ENCODE results near the gene HOXA3. TPM values are rescaled to one million over a fixed set of nuclear protein-coding genes. Genes with fewer than 3 reads are reported as not detected.
A peak's percentile ranks its signal among the peaks of the same experiment; 100 is the strongest.

Gene HOXA3
- total and polyA plus RNA-seq, 4 donors, result 6.2 to 36.9 (median 19.0) TPM

DNA sequence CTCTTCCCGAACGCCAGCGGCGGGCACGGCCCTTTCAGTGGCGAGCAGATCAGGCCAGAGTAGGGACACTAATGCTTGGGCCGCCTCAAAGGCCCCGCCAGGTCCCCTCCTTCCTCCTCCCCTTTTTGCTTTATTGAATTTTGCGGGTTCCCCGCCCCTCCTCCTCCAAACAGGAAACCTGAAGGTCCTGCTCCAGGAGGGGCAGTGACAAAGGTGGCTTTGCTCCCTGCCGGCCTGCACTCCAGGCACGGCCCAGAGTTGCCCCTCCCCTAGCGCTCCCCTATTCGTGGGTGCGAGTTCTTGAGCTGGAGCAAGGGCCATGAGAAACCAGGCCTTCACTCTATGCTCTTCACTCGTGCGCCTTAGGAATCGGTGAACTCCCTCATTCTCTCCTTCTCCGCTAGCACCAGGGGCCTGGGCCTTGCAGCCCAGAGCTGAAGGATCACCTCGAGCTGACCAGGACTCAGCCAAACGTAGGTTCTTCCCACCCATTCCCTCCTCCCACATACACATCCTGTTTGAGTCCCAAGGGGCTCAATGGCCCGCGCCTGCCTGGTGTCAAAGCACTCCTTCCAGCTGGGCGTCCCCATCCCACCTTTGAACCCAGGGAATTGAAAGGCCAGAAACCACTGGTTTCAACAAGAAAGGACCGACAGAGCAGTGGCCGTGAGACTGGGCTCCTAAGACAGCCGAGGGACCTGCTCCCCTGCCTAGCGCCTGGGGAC is 4.2 kb downstream of the HOXA3 start:
- DNase-seq (ENCODE audit: low read depth in 4 of 6, low spot score in 6 of 6), result no peak
- no peaks in the 10 kb centered on the region for H3K9me3 ChIP-seq (ENCODE audit: control insufficient read depth, insufficient read depth, low read length)
- peaks cover 35% of the 10 kb centered on the region for H3K36me3 ChIP-seq (ENCODE audit: control insufficient read depth, insufficient read depth, low read length)
- peaks cover 4% of the 10 kb centered on the region for H3K27me3 ChIP-seq (ENCODE audit: control insufficient read depth, insufficient read depth, low read length)
- WGBS (ENCODE audit: insufficient coverage), result 8% methylated on average over 28 of the region's 28 CpGs
- peak overlapping the region; percentile 99 for H3K27ac ChIP-seq (ENCODE audit: low read depth, low read length)
- peak overlapping the region; percentile 91 for H3K4me3 ChIP-seq (ENCODE audit: low read depth, low read length)
- H3K4me1 ChIP-seq (ENCODE audit: control insufficient read depth, insufficient read depth, low read length), result peaks cover 80% of the 10 kb centered on the region

DNA sequence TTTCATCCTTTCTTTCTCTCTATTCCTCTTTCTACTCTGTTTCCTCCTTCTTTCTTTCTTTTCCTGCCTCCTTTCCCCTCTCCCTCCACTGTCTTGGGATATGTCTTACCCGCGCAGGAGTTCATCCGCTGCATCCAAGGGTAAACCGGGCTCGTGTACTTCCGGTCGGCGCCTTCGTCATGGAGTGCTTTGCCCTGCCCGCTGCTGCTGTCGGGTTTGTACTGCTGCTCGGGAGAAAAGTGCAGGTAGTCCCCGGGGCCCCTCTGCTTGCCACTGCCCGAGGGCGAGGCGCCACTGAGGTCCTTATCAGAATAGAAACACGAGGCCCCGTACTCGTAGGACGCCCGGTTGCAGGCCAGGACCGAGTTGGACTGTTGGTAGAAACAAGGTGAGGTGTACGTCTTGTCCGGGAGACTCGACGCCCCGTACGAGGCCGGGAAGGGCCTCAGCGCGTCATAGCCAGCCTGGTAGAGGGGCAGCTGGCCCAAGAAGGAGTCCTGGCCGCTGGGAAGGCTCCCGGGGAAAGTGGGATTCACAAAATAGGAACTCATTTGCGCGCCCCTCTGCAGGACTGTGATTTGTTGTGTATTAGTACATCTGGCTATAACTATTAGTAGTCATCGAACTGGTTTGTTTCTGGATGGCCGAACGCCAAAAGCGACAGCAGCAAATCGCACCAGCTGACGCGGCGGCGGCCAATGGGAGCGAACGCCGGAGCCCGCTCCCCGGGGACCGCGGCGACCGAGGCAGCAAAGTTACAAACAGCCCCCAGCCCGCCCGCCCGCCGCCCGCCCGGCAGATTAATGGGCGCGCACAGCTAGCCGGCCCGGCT is 5.0 kb downstream of the HOXA3 start, which contains the start of gene HOXA6:
HOXA6 (minus strand) TSS at position 576 of the 832 bp plus-strand sequence; CDS start at position 551, 25 bp downstream.
- Histone ChIP-seq H3K27ac (ENCODE audit: low read depth, low read length) (peak within 1 kb of the TSS; percentile 99), H3K9me3 (ENCODE audit: control insufficient read depth, insufficient read depth, low read length) (no peaks in the 10 kb centered on the region), H3K4me3 (ENCODE audit: low read depth, low read length) (peak within 1 kb of the TSS; percentile 91), H3K4me1 (ENCODE audit: control insufficient read depth, insufficient read depth, low read length) (peaks cover 77% of the 10 kb centered on the region), H3K27me3 (ENCODE audit: control insufficient read depth, insufficient read depth, low read length) (peaks cover 4% of the 10 kb centered on the region), H3K36me3 (ENCODE audit: control insufficient read depth, insufficient read depth, low read length) (peaks cover 42% of the 10 kb centered on the region)
- WGBS (ENCODE audit: insufficient coverage), result 10% methylated on average over 63 of the region's 63 CpGs
- peak in 2 of 6 donors; percentile 87 to 96 for DNase-seq (ENCODE audit: low read depth in 4 of 6, low spot score in 6 of 6)

DNA sequence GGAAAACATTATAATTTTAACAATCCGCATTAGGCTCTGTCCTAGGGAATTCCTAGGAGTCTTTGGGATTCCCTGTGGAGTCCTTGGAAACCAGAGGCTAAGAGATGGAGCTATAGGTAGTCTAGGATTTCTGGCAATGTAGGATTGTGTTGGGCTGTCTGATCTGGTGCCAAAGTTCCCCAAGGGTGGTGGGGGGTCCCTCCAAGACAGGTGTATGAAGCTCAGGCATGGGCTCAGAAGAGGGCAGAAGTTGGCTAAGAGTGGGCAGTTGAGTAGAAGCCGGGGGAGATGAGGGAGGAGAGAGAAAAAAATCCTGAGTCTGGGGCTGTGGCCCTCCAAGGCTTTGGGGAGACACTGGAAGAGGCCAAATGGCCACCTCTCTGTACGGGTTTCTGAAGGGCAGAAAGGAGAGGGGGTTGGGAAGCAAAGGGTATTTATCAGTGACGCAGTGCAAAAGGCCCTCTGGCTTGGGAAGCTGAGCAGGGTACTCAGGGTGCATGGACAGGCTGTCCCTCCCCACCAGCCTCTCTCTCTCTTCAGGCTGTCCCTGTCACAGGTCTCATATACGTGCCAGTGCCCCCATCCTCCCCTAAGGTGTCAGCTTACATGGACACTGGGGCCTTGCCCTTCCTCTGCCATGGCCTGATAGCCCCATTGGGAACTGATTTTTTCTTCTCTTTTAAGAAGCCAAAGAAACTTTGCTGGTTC is 5.7 kb downstream of the HOXA3 start:
- peaks cover 49% of the 10 kb centered on the region for H3K36me3 ChIP-seq (ENCODE audit: control insufficient read depth, insufficient read depth, low read length)
- H3K4me1 ChIP-seq (ENCODE audit: control insufficient read depth, insufficient read depth, low read length), result peaks cover 77% of the 10 kb centered on the region
- peak overlapping the region; percentile 99 for H3K27ac ChIP-seq (ENCODE audit: low read depth, low read length)
- H3K9me3 ChIP-seq (ENCODE audit: control insufficient read depth, insufficient read depth, low read length), result no peaks in the 10 kb centered on the region
- peaks cover 6% of the 10 kb centered on the region for H3K27me3 ChIP-seq (ENCODE audit: control insufficient read depth, insufficient read depth, low read length)
- no peak for DNase-seq (ENCODE audit: low read depth in 4 of 6, low spot score in 6 of 6)
- 45% methylated on average over 4 of the region's 5 CpGs for whole genome bisulfite sequencing (ENCODE audit: insufficient coverage)
- peak overlapping the region; percentile 91 for H3K4me3 ChIP-seq (ENCODE audit: low read depth, low read length)

DNA sequence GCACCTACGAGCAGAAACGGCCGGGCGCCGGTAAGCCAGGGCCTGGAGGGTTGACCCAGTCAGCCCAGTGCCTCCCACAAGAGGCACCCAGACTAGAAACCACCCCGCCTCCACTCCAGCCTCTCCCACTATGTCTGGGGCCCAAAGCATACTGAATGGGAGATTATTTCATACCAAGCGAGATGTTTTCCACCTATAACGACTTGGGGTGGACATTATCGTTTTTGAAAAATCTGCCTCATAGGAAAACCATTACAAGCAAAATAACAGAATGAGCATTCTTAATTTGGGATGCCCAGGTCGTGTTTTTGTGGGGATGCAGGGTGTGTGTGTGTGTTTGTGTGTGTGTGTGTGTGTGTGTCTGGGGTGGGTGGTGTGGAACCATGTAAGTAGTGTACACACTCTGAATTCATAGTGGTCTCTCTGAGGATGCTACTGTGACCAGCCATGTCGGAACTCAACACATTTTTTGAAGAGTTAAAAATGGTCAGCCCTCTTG is 6.4 kb downstream of the HOXA3 start:
- no peak for DNase-seq (ENCODE audit: low read depth in 4 of 6, low spot score in 6 of 6)

DNA sequence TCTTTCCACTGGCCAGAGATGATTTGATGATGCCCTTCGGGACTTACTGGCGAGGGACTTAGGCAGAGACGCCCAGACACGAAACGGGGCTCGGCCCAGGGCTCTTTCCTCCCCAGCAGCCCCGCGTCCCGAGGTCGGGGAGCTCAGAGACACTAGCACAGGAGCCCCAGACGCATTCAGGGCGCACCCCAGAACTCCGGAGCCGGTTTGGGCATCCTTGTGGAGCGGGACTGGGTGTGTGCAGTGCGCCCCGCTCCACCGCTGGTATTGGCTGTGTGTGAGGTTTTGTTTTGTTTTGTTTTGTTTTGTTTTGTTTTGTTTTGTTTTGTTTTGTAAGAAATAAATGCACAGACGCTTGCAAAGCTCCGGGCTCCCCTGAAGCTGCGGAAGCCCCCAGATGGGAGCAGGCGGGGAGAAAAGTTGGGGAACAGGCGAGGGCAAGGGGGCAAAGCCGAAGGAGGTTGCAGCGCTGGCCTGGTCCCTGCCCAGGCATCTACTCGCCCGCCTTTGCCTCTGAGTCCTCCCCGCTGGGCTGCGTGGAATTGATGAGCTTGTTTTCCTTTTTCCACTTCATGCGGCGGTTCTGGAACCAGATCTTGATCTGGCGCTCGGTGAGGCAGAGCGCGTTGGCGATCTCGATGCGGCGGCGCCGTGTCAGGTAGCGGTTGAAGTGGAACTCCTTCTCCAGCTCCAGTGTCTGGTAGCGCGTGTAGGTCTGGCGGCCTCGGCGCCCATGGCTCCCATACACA is 7.0 kb downstream of the HOXA3 start:
- Histone ChIP-seq H3K4me1 (ENCODE audit: control insufficient read depth, insufficient read depth, low read length) (peaks cover 73% of the 10 kb centered on the region), H3K4me3 (ENCODE audit: low read depth, low read length) (peak overlapping the region; percentile 91), H3K27me3 (ENCODE audit: control insufficient read depth, insufficient read depth, low read length) (peaks cover 6% of the 10 kb centered on the region), H3K36me3 (ENCODE audit: control insufficient read depth, insufficient read depth, low read length) (peaks cover 49% of the 10 kb centered on the region), H3K9me3 (ENCODE audit: control insufficient read depth, insufficient read depth, low read length) (no peaks in the 10 kb centered on the region), H3K27ac (ENCODE audit: low read depth, low read length) (peak overlapping the region; percentile 99)
- 16% methylated on average over 47 of the region's 47 CpGs for WGBS (ENCODE audit: insufficient coverage)
- DNase-seq (ENCODE audit: low read depth in 4 of 6, low spot score in 6 of 6), result no peak

More for the DNA sequence above, 6.4 kb downstream of the HOXA3 start:
- peaks cover 71% of the 10 kb centered on the region for H3K4me1 ChIP-seq (ENCODE audit: control insufficient read depth, insufficient read depth, low read length)
- H3K27me3 ChIP-seq (ENCODE audit: control insufficient read depth, insufficient read depth, low read length), result peaks cover 6% of the 10 kb centered on the region
- 30% methylated on average over 7 of the region's 11 CpGs for WGBS (ENCODE audit: insufficient coverage)
- H3K36me3 ChIP-seq (ENCODE audit: control insufficient read depth, insufficient read depth, low read length), result peaks cover 49% of the 10 kb centered on the region
- peak overlapping the region; percentile 91 for H3K4me3 ChIP-seq (ENCODE audit: low read depth, low read length)
- H3K9me3 ChIP-seq (ENCODE audit: control insufficient read depth, insufficient read depth, low read length), result no peaks in the 10 kb centered on the region
- peak overlapping the region; percentile 99 for H3K27ac ChIP-seq (ENCODE audit: low read depth, low read length)

DNA sequence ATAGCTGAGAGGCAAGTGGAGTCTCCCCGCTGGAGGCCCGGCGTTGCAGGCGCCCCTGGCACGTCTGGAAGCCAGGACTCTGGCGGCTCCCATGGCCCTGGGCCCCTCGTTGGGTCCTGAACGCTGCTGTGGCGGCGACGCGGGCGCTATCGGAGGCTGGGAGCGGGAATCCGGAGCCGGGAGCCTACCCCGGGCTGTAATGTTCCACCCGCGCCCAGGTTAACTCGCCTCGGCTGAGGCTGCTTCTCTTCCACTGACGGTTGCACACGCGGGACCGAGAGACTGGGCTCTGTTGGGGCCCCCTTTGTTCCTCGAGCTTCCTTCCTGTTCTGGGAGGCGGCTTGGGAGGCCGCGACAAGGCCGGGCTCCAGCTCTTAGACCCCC is 7.6 kb downstream of the HOXA3 start:
- DNase-seq (ENCODE audit: low read depth in 4 of 6, low spot score in 6 of 6), result no peak
- 15% methylated on average over 31 of the region's 31 CpGs for WGBS (ENCODE audit: insufficient coverage)
- H3K9me3 ChIP-seq (ENCODE audit: control insufficient read depth, insufficient read depth, low read length), result no peaks in the 10 kb centered on the region
- H3K27ac ChIP-seq (ENCODE audit: low read depth, low read length), result peak overlapping the region; percentile 99
- peak overlapping the region; percentile 91 for H3K4me3 ChIP-seq (ENCODE audit: low read depth, low read length)
- peaks cover 6% of the 10 kb centered on the region for H3K27me3 ChIP-seq (ENCODE audit: control insufficient read depth, insufficient read depth, low read length)
- H3K4me1 ChIP-seq (ENCODE audit: control insufficient read depth, insufficient read depth, low read length), result peaks cover 73% of the 10 kb centered on the region
- peaks cover 51% of the 10 kb centered on the region for H3K36me3 ChIP-seq (ENCODE audit: control insufficient read depth, insufficient read depth, low read length)

DNA sequence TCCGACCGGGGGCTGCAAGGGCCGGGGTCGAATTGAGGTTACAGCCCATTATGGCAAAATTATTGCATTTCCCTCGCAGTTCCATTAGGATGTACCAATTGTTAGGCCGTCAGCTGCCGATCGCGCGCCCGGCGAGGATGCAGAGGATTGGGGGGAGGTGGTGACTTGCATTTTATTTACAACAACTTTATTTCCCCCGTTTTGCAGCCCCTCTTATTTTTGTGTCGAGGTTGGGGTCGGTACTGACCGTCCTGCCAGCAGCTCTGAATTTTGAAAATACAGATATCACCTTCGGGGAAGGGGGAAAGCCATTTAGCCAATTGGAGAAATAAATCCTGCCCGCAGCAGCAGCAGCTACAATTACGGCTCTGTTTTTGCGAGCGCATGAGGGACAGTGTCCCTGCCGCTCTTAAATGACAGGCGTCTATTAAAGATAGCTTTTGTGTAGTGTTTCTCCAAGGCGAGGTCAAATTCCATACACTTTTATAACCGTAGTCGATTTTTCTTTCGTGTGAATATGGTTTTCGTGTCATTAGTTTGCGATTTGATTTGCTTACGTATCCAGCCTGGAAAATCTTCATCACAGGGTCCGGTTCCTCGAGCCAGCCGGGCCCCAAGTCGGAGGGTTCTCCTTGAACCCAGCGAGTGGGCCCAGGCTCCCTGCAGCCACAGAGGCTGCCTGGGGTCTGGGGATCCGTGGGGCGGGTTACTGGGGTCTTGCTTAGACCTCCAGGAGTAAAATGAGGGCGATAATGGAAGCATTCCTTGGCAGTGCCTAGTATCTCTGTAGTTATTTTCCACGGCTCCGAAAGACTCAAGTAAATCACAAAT is 8.2 kb downstream of the HOXA3 start:
- Histone ChIP-seq H3K27ac (ENCODE audit: low read depth, low read length) (peak overlapping the region; percentile 99), H3K36me3 (ENCODE audit: control insufficient read depth, insufficient read depth, low read length) (peaks cover 57% of the 10 kb centered on the region), H3K9me3 (ENCODE audit: control insufficient read depth, insufficient read depth, low read length) (no peaks in the 10 kb centered on the region), H3K27me3 (ENCODE audit: control insufficient read depth, insufficient read depth, low read length) (peaks cover 6% of the 10 kb centered on the region), H3K4me1 (ENCODE audit: control insufficient read depth, insufficient read depth, low read length) (peaks cover 75% of the 10 kb centered on the region), H3K4me3 (ENCODE audit: low read depth, low read length) (peak overlapping the region; percentile 91)
- WGBS (ENCODE audit: insufficient coverage), result 15% methylated on average over 26 of the region's 40 CpGs
- DNase-seq (ENCODE audit: low read depth in 4 of 6, low spot score in 6 of 6), result peak in 2 of 6 donors; percentile 68 to 83

Data from spinal cord (tissue), 10 donors.